Hematopoietic multipotent progenitor cell (in vitro differentiated cells): ENCODE measurements around the gene TCERG1L. TPM values are rescaled to one million over a fixed set of nuclear protein-coding genes. Genes with fewer than 3 reads are reported as not detected.
A peak's percentile ranks its signal among the peaks of the same experiment; 100 is the strongest.

Experiments used
- DNase-seq, 3 donors: peaks; one replicate each; pipeline ENCODE4 v3.0.0-alpha.2; 2011 to 2015; ENCODE audit warnings: low read depth in 2 of 3, low spot score in 2 of 3
- total RNA-seq: library from RNA; depleted of rRNA; stranded (reverse); fragments of >200 nt; gene quantifications from one replicate; pipeline ENCODE4 v1.2.3, GENCODE V29; 2012

Gene TCERG1L
- total RNA-seq, 1 donor = under 0.01 TPM

GRCh38 chr10:131131726-131132591, 179.6 kb downstream of the TCERG1L start:
- no peak for DNase-seq

- no peak for DNase-seq
Measured at GRCh38 chr10:131130025-131130424, 181.5 kb downstream of the TCERG1L start.

- no peak for DNase-seq
Measured at GRCh38 chr10:131129544-131129943, 182.0 kb downstream of the TCERG1L start.

GRCh38 chr10:131128731-131129130, 182.8 kb downstream of the TCERG1L start:
- DNase-seq = no peak

- peak in 1 of 3 donors; percentile 16 for DNase-seq
Measured at GRCh38 chr10:131127610-131128009, 183.9 kb downstream of the TCERG1L start.

- peak in 1 of 3 donors; percentile 3 for DNase-seq
Measured at GRCh38 chr10:131127138-131127589, 184.4 kb downstream of the TCERG1L start.

- no peak for DNase-seq
Measured at GRCh38 chr10:131126321-131127137, 185.0 kb downstream of the TCERG1L start.

GRCh38 chr10:131125511-131126225, 185.9 kb downstream of the TCERG1L start:
- DNase-seq = no peak

GRCh38 chr10:131124945-131125344, 186.6 kb downstream of the TCERG1L start:
- DNase-seq = no peak

GRCh38 chr10:131123496-131123895, 188.0 kb downstream of the TCERG1L start:
- no peak for DNase-seq

GRCh38 chr10:131121511-131122035, 189.9 kb downstream of the TCERG1L start:
- DNase-seq = no peak

- DNase-seq = no peak
Measured at GRCh38 chr10:131119626-131120355, 191.7 kb downstream of the TCERG1L start.

GRCh38 chr10:131117416-131118212, 193.9 kb downstream of the TCERG1L start:
- no peak for DNase-seq

- DNase-seq = no peak
Measured at GRCh38 chr10:131116991-131117375, 194.5 kb downstream of the TCERG1L start.

- DNase-seq = no peak
Measured at GRCh38 chr10:131116216-131116990, 195.1 kb downstream of the TCERG1L start.

GRCh38 chr10:131115801-131116200, 195.7 kb downstream of the TCERG1L start:
- DNase-seq = no peak

- no peak for DNase-seq
Measured at GRCh38 chr10:131115321-131115720, 196.2 kb downstream of the TCERG1L start.

GRCh38 chr10:131114846-131115245, 196.7 kb downstream of the TCERG1L start:
- no peak for DNase-seq
